ENCODE results near the gene TIMP3.

The TIMP3 gene

GRCh38 chr22:32827049-32827602, 25.6 kb downstream of the TIMP3 start:
- DNase-seq (ENCODE audit: low read depth in 1 of 2, low spot score in 1 of 2) = no peak

GRCh38 chr22:32828150-32828549, 26.6 kb downstream of the TIMP3 start:
- DNase-seq (ENCODE audit: low read depth in 1 of 2, low spot score in 1 of 2) = no peak

- no peak for DNase-seq (ENCODE audit: low read depth in 1 of 2, low spot score in 1 of 2)
Observed at GRCh38 chr22:32828561-32828960, 27.1 kb downstream of the TIMP3 start.

- DNase-seq (ENCODE audit: low read depth in 1 of 2, low spot score in 1 of 2) = no peak
Observed at GRCh38 chr22:32829451-32829851, 27.9 kb downstream of the TIMP3 start.

GRCh38 chr22:32830473-32830872, 29.0 kb downstream of the TIMP3 start:
- no peak for DNase-seq (ENCODE audit: low read depth in 1 of 2, low spot score in 1 of 2)

GRCh38 chr22:32830957-32831356, 29.5 kb downstream of the TIMP3 start:
- no peak for DNase-seq (ENCODE audit: low read depth in 1 of 2, low spot score in 1 of 2)

GRCh38 chr22:32831584-32831983, 30.1 kb downstream of the TIMP3 start:
- no peak for DNase-seq (ENCODE audit: low read depth in 1 of 2, low spot score in 1 of 2)

GRCh38 chr22:32832174-32832573, 30.7 kb downstream of the TIMP3 start:
- DNase-seq (ENCODE audit: low read depth in 1 of 2, low spot score in 1 of 2) = no peak

- DNase-seq (ENCODE audit: low read depth in 1 of 2, low spot score in 1 of 2) = no peak
Observed at GRCh38 chr22:32836280-32837123, 35.0 kb downstream of the TIMP3 start.

- DNase-seq (ENCODE audit: low read depth in 1 of 2, low spot score in 1 of 2) = no peak
Observed at GRCh38 chr22:32837142-32837541, 35.6 kb downstream of the TIMP3 start.

- no peak for DNase-seq (ENCODE audit: low read depth in 1 of 2, low spot score in 1 of 2)
Observed at GRCh38 chr22:32837803-32838202, 36.3 kb downstream of the TIMP3 start.

- no peak for DNase-seq (ENCODE audit: low read depth in 1 of 2, low spot score in 1 of 2)
Observed at GRCh38 chr22:32839831-32840584, 38.5 kb downstream of the TIMP3 start.

- DNase-seq (ENCODE audit: low read depth in 1 of 2, low spot score in 1 of 2) = no peak
Observed at GRCh38 chr22:32841175-32841574, 39.7 kb downstream of the TIMP3 start.

GRCh38 chr22:32842486-32842885, 41.0 kb downstream of the TIMP3 start:
- DNase-seq (ENCODE audit: low read depth in 1 of 2, low spot score in 1 of 2) = no peak

GRCh38 chr22:32843300-32843699, 41.8 kb downstream of the TIMP3 start:
- DNase-seq (ENCODE audit: low read depth in 1 of 2, low spot score in 1 of 2) = no peak

GRCh38 chr22:32844251-32844650, 42.7 kb downstream of the TIMP3 start:
- no peak for DNase-seq (ENCODE audit: low read depth in 1 of 2, low spot score in 1 of 2)

- no peak for DNase-seq (ENCODE audit: low read depth in 1 of 2, low spot score in 1 of 2)
Observed at GRCh38 chr22:32846780-32847491, 45.4 kb downstream of the TIMP3 start.

- DNase-seq (ENCODE audit: low read depth in 1 of 2, low spot score in 1 of 2) = no peak
Observed at GRCh38 chr22:32848226-32848625, 46.7 kb downstream of the TIMP3 start.

- no peak for DNase-seq (ENCODE audit: low read depth in 1 of 2, low spot score in 1 of 2)
Observed at GRCh38 chr22:32849501-32849900, 48.0 kb downstream of the TIMP3 start.

GRCh38 chr22:32850157-32850556, 48.7 kb downstream of the TIMP3 start:
- no peak for DNase-seq (ENCODE audit: low read depth in 1 of 2, low spot score in 1 of 2)
